Effector CD8-positive, alpha-beta T cell (primary cell): ENCODE results near the gene ASS1.

Experiments
- DNase-seq: peaks from one replicate; lab custom pipeline; 2025; lab: John Stamatoyannopoulos, UW

ASS1 gene

DNA sequence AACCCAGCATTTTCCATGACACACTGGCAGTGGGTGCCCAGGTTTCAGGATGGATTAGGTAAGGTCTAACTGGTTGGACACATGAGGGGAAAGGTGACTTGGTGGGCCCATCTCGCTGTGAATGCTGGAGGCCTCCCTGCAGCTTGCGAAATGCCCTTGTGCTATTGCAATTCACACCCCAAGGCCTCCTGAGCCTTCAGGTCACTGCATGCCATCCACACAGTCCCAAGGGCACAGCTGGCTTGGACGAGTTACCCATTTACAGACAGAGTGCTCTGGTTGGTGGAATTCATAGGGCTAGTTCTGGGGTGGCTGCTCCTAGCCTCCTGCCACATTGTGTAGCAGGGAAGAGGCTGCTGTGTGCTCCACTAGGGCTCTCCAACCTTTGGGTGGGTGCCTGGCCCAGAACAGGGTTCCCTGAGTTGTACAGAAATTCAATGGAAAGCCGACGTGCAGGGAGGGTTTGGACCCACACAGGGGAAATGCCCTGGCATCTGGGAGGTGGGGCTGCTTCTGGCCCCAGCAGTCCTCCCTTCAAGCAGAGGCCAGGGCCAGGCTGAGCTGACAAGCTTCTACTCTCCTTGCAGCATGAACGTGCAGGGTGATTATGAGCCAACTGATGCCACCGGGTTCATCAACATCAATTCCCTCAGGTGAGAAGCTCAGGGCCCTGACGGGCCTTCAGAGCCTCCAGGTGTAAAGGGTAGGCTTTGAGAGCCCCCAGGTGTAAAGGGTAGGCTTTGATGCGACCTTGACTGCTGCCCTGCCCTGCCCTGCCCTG lies 54.3 kb downstream of the ASS1 start:
- no peak for DNase-seq

DNA sequence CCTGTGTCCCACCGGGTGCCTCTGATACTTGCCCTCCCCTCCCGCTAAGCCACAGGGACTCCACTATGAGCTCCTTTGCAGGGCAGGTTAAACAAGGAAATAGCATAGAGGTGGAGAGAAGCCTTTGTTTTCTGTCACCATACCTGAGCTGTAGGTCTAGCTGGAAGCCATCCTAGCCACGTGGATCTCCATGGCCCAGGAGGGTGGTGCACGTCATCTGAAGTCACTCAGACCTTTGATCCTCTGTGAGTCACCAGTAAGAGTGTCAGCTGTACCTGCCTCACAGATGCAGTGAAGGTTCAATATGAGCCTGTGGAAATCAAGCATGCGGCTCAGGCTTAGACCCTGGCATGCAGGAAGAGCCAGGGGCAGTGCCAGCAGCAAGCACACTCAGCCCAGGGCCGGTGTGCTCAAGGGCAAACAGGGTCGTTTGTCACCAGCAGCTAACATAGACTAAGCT lies 55.1 kb downstream of the ASS1 start:
- no peak for DNase-seq

- DNase-seq, result no peak
These were observed 55.8 kb downstream of the ASS1 start for GRCh38 chr9:130500340-130501180.

DNA sequence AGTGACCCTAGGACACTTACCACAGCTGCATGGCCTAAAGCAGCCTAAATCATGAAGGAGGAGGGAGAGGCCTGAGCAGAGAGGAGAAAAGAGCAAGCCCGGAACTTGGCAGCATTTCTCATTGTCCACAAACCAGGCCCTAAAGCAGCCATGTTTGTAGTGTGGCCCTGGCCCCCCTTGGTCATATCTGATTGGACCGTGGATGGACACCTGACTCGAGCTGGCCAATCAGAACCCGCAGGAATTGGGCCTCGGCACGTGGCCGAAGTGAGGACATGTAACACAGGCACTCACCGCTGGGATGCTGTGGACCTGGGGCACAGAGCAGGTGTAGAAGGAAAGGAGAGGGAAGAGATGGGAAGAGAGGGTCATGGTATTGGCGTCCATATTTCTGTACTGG lies 56.9 kb downstream of the ASS1 start:
- no peak for DNase-seq

DNA sequence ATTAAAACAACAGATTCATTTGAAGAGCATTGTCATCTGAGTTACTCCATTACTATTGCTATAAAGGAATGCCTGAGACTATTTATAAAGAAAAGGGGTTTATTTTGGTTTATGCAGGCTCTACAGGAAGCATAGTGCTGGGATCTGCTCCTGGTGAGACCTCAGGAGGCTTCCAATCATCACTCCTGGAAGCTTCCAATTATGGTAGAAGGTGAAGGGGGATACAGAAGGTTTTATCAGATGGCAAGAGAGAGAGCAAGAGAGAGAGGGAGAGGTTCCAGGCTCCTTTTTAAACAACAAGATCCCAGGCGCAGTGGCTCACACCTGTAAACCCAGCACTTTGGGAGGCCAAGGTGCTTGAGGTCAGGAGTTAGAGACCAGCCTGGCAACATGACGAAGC lies 63.5 kb downstream of the ASS1 start:
- no peak for DNase-seq

DNA sequence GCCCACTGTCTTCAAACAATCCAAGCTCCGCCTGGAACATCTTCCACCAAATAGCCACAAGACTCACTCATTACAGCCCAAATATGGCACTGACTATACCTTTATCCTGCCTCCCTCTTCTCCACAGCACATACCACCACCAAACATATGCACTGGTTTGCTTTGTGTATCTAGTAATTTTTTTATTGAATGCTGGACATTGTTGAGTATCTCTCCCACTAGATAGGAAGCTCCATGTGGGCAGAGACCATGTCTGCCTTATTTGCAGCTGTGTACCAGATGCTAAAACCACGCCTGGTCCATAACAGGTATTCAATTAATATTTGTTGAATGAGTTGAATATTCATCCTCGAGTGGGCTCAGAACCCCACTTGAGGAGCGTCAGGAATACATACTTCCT lies 67.4 kb downstream of the ASS1 start:
- DNase-seq, result no peak

DNA sequence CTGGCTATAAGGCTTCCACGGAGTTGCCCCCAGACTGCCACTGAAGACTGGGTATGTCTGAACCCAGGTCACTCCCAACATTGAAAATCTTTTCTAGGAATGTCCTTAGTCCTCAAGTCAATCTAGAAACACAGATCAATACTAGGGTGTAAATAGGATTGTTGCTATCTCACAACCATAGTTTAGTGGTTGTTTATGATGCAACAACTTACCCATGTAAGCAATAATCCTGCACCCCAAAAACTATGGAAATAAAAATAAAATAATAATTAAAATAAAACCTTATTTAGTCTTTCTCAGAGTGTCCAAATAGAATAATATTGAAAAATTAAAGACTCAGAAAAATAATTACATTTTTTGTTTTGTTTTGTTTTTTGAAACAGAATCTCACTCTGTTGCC lies 68.3 kb downstream of the ASS1 start:
- no peak for DNase-seq

DNA sequence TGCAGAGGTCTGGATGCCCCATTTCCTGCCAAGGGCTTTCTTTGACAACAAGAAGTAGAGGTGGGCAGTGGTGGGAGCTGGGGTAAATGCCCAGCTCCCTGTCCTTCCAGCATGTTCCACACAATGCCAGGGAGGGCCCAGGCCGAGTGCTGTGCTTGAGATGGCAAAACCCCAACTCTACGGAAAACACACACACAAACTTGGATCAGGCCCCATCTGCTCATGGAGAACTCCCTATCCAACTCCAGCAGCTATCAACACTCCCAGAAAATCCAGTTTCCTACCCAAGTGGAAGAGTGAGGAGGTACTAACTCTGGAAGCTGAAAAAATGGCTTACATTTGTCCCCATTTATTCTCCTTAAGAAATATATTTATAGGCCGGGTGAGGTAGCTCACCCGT lies 73.5 kb downstream of the ASS1 start:
- DNase-seq, result no peak

DNA sequence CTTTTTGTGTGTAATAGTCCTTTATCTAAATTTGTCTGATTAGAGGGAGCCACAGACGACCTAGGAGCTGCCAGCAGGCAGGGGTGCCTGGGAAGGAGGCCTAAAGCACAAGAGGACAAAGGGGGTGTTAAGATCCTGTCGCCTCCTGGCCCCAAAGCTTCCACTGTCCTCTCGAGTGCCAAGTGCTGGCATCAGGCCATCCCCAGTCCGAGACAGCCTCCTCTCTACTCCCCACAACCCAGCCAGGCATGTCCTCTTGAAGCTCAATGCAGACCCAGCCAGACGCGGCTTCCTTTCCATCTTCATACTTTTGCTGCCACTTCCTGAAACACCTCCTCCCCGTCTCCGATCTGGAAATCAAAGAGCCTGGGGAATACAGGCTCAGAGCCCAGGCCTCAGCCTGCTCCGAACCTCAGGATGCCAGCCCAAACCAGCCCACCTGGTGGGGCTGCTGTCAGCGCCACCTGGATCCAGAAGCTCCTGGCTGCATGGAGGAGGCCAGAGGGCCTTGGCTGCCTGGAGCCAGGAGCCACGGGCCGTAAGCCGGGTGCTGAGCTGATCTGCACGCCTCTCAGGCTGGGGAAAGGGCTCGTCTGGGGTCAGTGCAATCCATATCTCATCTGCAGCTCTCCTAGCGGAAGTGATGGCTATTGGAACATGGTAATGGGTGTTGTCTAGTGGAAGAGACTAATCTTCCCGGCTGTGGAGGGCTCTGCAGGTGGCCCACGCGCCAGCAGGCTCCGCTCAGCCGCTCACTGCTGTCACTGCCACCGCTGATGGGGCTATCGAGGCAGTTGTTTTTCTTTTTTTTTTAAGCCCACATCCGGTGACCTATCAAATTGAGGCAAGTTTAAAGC lies 74.4 kb downstream of the ASS1 start:
- DNase-seq, result no peak

- DNase-seq, result no peak
These were observed 75.2 kb downstream of the ASS1 start for GRCh38 chr9:130519927-130520326.

DNA sequence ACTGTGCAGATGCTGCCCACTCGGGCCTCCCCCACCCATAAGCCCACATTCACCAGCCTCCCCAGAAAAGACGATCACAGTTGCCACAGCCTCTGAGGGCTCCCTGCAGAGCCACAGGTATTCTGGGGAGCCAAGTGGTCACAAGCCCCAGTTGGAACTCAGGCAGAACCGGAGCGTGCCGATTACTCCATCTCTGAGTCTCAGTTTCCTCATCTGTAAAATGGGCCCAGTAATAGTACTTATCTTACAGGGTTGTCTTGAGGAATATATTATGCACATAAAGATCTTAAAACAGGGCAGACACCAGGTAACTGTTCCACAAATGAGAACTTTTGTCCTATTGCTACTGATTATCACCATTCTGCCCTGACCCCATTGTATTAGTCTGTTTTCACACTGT lies 77.0 kb downstream of the ASS1 start:
- no peak for DNase-seq

GRCh38 chr9:130522233-130522808 lies 77.6 kb downstream of the ASS1 start:
- DNase-seq, result no peak

GRCh38 chr9:130523921-130524320 lies 79.2 kb downstream of the ASS1 start:
- no peak for DNase-seq

DNA sequence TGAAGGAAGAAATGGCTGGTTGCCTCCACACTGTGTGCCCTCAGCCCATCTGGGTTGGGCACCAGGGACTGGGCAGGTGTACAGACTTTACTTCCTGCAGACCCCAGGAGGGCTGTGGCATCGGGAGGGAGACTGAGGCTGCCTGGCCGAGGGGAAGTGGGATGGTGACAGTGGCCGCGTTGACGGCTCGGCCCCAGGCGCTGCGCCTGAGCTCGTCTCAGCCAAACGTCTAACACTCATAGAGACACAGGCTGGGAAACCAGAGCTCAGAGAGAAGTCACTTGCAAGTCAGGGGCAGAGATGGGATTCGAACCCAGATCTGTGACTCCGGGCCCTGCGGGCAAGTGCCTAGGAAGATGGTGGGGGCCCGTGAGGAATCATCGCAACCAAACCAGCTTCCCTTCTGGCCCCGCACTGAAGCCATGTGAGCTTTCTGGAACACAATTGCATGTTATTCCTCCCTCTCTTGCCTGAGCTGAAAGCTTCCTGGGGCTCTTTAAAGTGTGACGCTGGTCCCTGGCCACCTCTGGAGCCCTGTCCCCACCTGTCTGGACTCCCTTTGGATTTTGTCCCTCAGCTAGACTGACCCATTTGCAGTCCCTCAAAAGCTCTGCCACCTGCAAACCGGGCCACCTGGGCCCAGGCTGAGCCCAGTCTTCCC lies 81.6 kb downstream of the ASS1 start:
- DNase-seq, result no peak

- no peak for DNase-seq
These were observed 82.3 kb downstream of the ASS1 start for GRCh38 chr9:130526854-130527650.

DNA sequence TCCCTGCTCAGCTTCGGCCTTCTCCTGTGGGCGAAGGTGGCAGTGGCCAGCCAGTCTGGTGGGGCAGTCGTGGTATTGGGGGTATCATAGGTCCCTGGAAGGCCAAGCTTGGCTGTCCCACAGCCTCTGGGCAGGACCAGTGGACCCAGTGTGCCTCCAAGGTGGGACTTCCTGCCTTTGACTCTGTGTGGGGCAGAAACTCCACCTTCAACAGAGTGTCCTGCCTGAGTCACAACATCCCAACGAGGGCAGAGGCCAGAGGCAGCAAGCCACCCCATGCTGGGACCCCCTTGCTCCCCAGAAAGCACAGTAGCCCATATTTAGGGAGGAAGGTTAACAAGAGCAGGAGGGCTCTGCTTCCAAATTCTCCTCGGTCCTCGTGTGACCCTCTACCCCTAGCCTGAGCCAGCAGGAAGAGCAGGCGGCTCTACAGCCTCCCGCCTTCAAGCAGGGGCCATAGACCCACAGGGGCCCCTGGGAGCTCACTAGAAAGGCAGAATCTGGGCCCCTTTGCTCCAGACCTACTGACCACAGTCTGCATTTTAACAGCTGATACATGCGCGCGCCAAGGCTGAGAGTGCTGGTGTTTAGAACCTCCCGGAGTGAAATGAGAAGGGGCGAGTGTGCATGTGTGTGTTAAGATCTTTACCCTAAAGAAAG lies 83.0 kb downstream of the ASS1 start:
- DNase-seq, result no peak

DNA sequence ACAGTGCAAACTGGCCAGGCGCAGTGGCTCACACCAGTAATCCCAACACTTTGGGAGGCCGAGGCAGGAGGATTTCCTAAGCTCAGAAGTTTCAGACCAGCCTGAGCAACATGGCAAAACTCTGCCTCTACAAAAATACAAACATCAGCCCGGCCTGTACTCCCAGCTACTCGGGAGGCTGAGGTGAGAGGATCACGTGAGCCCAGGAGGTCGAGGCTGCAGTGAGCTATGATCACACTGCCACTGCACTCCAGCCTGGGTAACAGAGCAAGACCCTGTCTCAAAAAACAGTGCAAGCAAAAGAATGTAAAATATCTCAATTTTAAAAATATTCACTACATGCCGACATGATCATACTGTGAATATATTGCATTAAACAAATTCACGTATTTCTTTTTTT lies 83.9 kb downstream of the ASS1 start:
- DNase-seq, result no peak

DNA sequence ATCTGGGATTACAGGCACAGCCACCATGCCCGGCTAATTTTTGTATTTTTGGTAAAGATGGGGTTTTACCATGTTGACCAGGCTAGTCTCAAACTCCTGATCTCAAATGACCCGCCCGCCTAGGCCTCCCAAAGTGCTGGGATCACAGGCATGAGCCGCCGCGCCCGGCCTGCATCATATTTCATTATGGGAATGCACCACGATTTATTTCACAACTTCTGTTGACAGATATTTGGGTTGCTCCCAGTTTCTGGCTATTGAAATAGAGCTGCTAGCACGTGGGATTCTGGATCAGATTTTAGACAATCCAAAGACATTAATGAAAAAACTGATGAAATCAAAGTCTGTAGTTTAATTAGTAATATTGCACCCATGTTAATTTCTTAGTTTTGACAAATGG lies 86.2 kb downstream of the ASS1 start:
- DNase-seq, result no peak

- no peak for DNase-seq
These were observed 86.9 kb downstream of the ASS1 start for GRCh38 chr9:130531670-130532069.
